HG02884 (cell line): ENCODE measurements around the gene PSMD2.
"Not testable (repeated sequence)": the region's sequence is repeated elsewhere in the genome, so short reads cannot be mapped to it uniquely, and the experiment has no call there.

ENCODE experiments used
- ATAC-seq: cut with Tn5 transposase; IDR thresholded peaks from one replicate; pipeline ENCODE4 v1.9.1; 2021; ENCODE audit warnings: mild to moderate bottlenecking, moderate library complexity; ENCODE audit not compliant: unreplicated experiment

PSMD2 gene

DNA sequence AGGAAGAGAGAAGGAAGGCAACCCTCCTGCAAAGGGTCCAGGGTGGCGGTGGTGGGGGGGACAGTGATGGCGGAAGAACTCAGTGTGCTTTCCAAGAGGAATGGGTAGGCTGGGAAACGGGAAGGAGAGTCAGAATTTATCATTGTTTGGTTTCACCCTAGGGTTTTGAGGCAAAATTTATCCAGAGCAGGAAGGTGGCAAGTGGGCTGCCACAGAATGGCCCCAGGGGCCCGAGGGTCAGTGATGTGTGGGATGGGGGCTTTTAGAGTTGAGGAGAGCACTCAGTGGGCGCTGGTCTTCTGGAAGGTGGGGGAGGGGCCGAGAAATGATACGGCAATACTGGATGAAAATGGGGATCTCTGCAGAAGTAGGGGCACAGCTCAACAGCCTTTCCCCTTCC lies 38.9 kb downstream of the PSMD2 start:
- no peak for ATAC-seq

DNA sequence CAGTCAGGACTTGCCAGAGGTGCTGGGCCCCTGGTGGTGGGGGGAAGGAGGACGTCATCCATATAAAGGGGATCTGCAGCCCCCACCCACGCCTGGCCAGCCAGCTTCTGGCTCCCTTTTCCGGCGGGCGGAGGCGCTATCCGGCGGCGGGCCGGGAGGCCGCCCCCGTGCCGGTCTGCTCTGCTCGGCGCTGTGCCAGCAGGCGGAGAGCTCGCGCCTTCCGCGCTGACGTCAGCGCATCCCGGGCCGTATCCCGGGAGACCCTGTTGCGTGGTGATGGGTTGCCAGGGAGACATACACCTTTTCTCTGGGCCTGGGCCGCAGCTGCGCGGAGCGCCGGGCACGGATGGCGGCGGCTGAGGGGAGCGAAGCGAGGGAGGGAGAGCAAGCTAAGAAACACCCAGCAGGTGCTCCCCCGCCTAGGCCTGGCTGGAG lies 39.5 kb downstream of the PSMD2 start:
- no peak for ATAC-seq

DNA sequence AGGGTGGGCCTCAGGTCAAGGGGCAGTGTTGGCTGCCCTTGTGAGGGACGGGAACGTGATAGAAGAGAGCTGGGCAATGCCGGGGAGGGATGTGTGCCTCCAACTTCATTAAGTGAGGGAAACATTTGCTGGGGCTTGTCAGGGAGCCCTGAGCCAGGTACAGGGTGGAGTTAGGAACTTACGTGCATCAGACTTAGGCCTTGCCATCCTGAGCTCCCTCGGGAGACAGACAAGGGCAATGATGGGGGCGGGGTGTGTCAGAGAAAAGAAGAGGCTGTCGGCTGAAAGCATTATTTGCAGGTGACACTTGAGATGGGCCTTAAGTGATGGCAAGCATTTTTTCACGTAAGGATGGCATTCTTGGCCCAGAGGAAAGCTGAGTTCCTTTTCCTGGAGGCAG lies 40.0 kb downstream of the PSMD2 start:
- ATAC-seq: no peak

DNA sequence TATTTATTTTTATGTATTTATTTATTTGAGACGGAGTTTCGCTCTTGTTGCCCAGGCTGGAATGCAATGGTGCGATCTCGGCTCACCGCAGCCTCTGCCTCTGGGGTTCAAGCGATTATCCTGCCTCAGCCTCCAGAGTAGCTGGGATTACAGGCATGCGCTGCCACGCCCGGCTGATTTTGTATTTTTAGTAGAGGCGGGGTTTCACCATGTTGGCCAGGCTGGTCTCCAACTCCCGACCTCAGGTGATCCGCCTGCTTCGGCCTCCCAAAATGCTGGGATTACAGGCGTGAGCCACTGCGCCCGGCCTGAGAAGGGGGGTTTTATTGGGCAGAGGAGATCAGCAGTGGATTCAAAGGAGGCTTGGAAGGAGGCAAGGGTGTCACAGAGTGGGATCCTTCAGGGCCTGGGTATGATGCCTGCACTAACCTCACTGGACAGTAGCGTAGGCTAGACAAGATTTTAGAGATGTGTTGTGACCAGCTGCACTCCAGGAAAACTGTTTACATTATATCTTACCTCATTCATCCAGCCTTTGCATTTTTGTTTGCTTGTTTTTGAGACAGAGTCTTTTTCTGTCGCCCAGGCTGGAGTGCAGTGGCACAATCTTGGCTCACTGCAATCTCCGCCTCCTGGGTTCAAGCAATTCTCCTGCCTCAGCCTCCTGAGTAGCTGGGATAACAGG lies 40.6 kb downstream of the PSMD2 start:
- ATAC-seq: not testable (repeated sequence)

DNA sequence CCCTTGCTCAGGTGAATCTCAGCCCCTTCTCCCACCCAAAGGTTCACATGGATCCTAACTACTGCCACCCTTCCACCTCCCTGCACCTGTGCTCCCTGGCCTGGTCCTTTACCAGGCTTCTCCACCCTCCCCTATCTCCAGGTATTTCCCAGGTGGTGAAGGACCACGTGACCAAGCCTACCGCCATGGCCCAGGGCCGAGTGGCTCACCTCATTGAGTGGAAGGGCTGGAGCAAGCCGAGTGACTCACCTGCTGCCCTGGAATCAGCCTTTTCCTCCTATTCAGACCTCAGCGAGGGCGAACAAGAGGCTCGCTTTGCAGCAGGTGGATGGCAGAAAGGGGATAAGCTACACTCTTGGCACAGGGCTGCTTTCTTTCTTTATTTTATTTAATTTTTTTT lies 42.9 kb downstream of the PSMD2 start:
- ATAC-seq: no peak

DNA sequence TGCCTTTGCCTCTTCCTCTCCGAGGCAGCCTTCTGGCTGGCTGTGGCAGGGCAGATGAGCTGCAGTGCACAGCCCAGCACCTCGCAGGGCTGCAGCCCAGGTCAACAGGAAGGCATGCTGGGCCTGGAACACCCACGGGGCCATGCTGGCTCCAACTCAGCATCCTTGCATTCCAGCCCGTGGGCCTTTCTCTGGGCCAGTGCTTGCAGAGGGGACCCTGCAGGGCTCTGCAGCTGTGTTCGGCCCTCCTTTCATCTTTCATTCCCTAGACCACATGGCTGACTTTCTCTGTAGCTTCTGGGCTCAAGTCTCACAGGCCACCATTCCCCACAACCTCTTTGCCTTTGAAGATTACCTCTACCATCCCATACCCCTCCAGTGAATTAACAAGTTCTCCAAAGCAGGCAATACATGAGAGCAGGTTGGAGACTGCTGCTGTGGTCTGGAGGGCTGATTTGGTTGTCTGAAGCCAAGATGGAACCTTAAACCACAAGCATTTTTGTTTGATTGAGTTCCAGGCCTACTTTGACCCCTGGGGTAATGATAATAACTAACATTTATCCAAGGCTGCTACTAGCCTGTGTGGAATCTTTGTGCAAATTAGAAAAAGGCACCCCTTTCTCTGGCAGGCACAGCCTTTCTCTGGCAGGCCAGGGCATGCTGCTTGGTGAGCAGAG lies 44.3 kb downstream of the PSMD2 start:
- ATAC-seq: no peak

DNA sequence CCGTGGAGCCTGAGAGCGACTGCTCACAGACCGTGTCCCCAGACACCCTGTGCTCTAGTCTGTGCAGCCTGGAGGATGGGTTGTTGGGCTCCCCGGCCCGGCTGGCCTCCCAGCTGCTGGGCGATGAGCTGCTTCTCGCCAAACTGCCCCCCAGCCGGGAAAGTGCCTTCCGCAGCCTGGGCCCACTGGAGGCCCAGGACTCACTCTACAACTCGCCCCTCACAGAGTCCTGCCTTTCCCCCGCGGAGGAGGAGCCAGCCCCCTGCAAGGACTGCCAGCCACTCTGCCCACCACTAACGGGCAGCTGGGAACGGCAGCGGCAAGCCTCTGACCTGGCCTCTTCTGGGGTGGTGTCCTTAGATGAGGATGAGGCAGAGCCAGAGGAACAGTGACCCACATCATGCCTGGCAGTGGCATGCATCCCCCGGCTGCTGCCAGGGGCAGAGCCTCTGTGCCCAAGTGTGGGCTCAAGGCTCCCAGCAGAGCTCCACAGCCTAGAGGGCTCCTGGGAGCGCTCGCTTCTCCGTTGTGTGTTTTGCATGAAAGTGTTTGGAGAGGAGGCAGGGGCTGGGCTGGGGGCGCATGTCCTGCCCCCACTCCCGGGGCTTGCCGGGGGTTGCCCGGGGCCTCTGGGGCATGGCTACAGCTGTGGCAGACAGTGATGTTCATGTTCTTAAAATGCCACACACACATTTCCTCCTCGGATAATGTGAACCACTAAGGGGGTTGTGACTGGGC lies 45.7 kb downstream of the PSMD2 start:
- ATAC-seq: no peak

DNA sequence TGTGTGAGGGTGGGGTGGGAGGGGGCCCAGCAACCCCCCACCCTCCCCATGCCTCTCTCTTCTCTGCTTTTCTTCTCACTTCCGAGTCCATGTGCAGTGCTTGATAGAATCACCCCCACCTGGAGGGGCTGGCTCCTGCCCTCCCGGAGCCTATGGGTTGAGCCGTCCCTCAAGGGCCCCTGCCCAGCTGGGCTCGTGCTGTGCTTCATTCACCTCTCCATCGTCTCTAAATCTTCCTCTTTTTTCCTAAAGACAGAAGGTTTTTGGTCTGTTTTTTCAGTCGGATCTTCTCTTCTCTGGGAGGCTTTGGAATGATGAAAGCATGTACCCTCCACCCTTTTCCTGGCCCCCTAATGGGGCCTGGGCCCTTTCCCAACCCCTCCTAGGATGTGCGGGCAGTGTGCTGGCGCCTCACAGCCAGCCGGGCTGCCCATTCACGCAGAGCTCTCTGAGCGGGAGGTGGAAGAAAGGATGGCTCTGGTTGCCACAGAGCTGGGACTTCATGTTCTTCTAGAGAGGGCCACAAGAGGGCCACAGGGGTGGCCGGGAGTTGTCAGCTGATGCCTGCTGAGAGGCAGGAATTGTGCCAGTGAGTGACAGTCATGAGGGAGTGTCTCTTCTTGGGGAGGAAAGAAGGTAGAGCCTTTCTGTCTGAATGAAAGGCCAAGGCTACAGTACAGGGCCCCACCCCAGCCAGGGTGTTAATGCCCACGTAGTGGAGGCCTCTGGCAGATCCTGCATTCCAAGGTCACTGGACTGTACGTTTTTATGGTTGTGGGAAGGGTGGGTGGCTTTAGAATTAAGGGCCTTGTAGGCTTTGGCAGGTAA lies 46.5 kb downstream of the PSMD2 start:
- ATAC-seq: no peak

DNA sequence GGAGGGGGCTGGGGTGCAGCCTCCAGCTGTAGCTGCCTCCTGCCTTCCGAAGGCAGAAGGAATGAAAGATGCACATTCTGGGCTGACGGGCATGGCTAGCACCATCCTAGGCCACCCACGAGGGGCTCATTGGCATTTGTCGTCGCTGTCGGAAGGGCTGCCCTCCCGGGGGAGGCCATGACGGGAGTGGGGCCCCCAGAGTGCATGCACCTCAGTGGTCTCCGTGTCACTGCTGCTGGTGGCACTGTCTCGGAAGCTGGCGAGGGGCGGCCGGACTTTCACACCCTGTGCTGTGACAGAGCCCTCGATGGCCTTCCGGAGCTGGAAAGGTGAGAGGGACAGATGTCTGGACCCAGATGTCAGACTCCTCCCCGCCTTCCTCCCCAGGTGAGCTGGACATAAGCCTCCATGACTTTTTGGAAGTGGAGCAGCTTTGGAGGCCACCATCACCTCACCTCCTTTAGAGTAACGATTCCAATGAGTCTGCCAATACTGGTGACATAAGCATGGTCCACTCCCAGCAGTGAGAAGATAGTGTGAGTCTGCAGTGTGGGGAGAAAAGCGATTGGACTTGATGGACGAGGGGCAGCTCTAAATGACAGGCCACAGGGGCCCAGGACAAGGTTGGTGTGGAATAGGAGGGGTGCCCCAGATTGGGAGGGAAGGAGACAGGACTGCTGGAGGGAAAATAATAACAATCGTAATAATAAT lies 47.6 kb downstream of the PSMD2 start:
- ATAC-seq: no peak

DNA sequence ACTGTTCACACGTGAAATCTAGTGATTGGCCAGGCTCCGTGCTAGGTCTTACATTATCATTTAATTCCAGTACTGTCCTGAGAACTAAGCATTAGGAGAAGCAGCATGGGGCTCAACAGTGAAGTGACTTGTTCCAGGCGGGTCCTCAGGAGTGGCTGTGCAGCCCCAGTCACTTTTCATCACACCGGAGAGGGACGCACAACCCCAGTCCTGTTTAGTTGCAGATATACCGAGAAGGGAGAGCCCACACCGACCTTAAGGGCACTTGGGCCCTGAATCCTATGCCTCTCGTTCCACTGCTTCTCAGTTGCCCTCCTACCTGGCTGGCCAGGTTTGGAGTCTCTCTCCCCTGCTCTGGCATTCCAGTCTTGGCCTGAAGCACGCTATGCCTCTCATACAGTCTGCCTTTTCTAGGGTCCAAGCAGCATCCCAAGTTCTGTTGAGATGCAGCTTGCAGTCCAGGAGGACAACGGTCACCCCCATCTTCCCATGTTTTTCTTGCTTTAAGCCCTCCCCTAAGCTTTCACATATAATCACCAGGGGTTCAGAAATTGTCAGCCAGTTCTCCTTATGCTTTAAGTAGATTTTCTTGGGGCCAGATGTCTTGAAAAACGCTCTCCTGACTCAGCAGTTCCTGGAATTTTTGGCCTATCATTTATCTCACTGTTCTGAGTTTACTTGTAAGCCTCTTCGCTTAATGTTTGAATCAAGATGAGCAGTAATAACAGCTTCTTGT lies 48.4 kb downstream of the PSMD2 start:
- no peak for ATAC-seq

DNA sequence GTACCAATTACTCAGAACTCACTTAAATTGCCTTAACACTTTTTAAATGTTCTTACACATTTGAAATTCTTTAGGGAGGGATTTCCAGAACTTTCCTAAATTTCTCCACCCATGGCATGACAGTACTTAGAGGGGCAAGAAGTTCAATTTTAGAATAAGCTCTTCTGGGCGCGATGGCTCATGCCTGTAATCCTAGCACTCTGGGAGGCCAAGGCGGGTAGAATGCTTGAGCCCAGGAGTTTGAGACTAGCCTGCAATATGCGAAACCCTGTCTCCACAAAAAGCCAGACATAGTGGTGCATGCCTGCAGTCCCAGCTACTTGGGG lies 49.0 kb downstream of the PSMD2 start:
- no peak for ATAC-seq

DNA sequence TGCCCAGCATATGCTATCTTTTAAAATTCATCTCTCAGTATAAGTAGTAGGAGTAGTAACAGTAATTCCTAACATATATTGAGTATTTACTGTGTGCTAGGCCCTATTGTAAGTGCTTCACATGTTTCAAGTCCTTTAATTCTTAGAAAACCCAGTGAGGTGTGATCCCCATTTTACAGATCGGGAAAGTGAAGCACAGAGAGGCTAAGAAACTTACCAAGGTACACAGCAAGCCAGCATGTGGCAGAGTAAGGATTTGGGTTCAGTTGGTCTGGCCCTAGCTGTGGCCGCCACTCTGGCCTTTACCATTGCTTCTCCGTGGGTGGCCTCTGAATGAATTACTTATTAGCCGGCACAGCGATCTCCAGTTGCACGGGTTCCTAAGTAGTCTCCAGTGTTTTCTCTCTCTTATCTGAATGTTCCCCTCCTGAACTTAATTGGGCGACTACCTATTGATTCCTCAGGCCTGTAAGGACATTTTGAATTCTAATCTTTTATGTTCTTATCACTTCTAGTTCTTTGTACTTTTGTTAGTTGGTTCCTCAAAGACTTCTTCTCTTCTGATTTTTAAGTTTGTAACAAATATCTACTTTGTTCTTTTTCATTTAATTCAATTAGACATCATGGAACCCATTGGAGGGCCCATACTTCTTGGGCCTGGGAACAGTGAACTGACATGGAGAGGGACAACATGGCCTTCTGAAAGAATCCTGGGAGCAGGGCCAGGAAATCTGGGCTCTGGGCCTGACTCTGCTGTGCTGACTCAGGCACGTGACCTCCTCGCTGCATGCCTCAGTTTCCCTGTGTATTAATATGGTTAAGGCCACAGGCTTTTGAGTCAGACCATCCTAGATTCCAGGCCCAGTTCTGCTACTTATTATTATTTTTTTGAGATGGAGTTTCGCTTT lies 50.8 kb downstream of the PSMD2 start:
- ATAC-seq: no peak

DNA sequence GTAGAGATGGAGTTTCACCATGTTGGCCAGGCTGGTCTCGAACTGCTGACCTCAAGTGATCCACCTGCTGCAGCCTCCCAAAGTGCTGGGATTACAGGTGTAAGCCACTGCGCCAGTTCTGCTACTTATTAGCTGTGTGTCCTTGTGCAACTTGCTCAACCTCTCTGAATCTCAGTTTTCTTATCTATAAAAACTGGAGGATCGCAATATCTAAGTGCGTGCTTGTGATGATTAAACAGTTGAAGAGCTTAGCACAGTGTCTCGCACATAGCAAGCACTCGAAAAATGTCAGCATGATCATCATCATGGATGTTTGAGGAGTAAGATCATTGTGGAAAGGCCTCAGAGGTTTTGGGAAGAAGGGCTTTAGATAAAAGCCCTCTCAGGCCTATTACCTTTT lies 51.6 kb downstream of the PSMD2 start:
- no peak for ATAC-seq

DNA sequence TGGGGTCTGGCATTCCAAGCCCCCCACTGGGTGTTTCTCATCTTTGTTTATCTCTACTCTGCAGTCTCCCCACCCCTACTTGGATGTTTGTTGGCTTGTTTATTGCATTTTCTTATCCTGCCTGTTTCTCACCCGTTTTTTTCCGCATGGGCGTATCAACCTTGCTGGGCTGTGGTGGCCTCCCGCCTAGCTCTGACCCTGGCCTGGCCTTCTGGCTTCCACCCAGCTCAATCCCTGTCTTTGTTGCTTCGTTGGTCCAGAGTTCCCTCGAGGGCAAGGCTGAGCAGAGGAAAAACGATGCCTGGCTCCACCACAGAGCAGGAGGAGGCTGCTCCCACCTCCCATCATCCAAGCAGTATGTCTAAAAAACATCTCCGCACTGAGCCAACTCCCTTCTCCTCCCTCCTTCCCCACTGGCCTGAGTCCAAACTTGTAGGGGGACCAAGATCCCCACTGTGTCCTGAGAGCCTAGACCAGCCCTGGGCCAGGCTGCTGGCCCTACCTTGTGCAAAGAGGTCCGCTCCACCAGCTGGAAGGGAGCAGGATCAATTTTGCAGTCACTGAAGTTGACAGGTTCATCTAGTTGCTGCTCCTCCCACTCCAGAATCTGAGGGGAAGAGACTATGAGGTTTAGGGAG lies 52.6 kb downstream of the PSMD2 start:
- no peak for ATAC-seq

DNA sequence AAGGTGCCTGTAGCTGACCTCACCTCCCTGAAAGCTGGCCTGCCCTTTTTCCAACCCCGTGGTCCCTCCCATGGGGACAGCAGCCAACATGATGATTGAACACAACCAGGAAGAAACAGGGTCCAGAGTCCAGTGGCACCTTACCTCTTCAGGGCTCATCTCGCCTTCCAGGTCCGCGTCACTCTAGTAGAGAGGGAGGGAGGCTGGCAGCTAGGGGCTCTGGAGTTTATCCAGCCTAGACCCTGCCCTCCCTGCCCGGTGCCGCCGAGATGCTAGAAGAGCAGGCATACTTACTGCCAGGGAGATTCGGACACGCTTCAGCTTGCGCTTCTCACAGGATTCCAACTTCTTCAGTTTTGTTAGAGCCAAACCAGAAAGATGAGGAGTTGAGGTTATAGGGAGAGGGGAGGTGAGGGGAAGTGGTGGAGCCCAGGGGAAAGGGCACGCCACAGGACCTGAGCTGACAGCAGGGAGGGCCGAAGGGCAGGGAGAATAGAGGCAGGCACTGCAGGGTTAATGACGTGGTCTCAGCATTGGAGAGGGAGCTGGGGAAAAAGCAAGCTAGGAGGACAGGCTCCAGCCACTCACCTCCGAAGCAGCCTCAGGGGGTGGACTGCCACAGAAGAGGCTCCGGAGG lies 53.2 kb downstream of the PSMD2 start:
- no peak for ATAC-seq

DNA sequence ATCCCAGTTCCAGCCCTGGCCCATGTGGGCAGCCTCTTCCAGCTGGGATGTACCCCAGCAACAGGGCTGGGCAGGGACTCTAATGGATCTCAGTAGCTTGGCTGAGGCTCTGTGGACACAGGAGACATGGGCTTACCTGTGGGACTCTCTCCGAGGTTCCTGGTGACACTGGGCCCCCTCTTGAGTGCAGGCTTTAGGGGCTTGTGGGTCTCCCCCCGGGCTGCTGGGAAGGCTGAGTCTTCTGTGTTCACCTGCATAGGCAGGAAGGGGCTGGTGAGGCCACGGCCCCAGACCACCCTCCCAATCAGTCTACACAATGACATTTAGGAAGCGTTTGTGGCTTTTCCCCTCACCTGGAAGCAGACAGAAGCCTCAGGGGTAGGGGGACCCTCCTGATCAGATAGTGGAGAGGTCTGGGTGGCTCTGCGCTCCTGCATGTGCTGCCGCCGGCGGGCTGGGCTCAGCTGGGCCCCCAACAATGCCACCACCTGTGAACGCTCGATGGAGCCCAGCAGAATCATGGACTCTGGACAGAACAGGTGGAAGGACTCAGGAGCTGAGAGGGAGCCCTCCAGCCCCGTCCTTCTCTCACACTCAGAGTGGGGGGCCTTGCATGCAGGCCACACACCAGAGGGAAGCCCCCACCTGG lies 54.0 kb downstream of the PSMD2 start:
- ATAC-seq: no peak

DNA sequence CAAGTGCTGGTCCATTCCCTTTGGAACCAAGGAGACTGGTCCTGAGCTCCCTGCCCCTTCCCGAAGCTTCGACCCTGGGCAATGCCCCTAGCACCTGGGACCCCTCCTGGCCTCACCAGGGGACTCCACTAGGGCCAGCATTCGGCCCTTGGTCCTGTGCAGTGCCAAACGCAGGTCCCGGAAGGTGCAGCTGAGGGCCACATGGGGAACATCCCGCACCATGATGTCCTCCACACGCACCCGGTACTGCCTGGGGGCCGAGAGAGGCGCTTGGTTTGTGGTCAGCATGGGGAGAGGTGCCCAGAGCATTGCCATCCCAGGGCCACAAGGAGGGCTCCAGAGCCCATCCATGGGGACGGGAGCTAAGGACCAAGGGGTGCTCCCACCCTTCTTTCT lies 54.5 kb downstream of the PSMD2 start:
- ATAC-seq: no peak
